CD4-positive, alpha-beta memory T cell (primary cell): Measurements from ENCODE around the gene ATP8A2. TPM values are rescaled to one million over a fixed set of nuclear protein-coding genes. Genes with fewer than 3 reads are reported as not detected.
"Not testable (repeated sequence)": the region's sequence is repeated elsewhere in the genome, so short reads cannot be mapped to it uniquely, and the experiment has no call there.

Experiments used
- CTCF ChIA-PET: fragments of 350-600 bp; sonication (Branson Sonifier 250); formaldehyde crosslinking; loops from one replicate; lab custom pipeline; 2021; ENCODE audit warnings: inconsistent platforms; ENCODE audit not compliant: partially characterized antibody; lab: Charles Lee
- POLR2A ChIA-PET: fragments of 350-600 bp; sonication (Branson Sonifier 250); formaldehyde crosslinking; loops from one replicate; lab custom pipeline; 2021; ENCODE audit not compliant: partially characterized antibody; lab: Charles Lee
- DNase-seq, 5 donors: peaks; one replicate each; pipeline versions ENCODE4 v3.0.0 to v3.0.0-alpha.2; 2020 to 2022; ENCODE audit warnings: mixed read lengths in 1 of 5
- H3K27ac ChIP-seq: one replicate; pipeline ENCODE4 v1.7.0; 2013; ENCODE audit warnings: low read depth, low read length
- H3K27me3 ChIP-seq: 2 replicates; pipeline ENCODE4 v1.7.0; 2013; ENCODE audit warnings: mild to moderate bottlenecking, low read length, moderate library complexity; ENCODE audit not compliant: insufficient read depth
- H3K36me3 ChIP-seq: 2 replicates; pipeline ENCODE4 v1.7.0; 2013; ENCODE audit warnings: mild to moderate bottlenecking, low read length, moderate library complexity; ENCODE audit not compliant: insufficient read depth
- H3K4me1 ChIP-seq: 2 replicates; pipeline ENCODE4 v1.7.0; 2013; ENCODE audit warnings: mild to moderate bottlenecking, low read length, moderate library complexity; ENCODE audit not compliant: insufficient read depth
- H3K4me3 ChIP-seq, 2 donors: one replicate each; pipeline ENCODE4 v1.7.0; 2013; ENCODE audit warnings: low read length in 2 of 2, mild to moderate bottlenecking in 1 of 2
- H3K9me3 ChIP-seq, 2 donors: one replicate each; pipeline ENCODE4 v1.7.0; 2013; ENCODE audit warnings: low read length in 2 of 2, control low read depth in 1 of 2; ENCODE audit not compliant: control insufficient read depth in 1 of 2
- H3K27ac Mint-ChIP-seq, 7 donors: one replicate each; pipeline ENCODE4 v1.8.0; 2020 to 2021; ENCODE audit warnings: mixed read lengths in 7 of 7, mild to moderate bottlenecking in 6 of 7, inconsistent platforms in 3 of 7, moderate library complexity in 3 of 7
- H3K27me3 Mint-ChIP-seq, 2 donors: one replicate each; pipeline ENCODE4 v1.8.0; 2020 to 2021; ENCODE audit warnings: mixed read lengths in 2 of 2
- H3K36me3 Mint-ChIP-seq, 2 donors: one replicate each; pipeline ENCODE4 v1.8.0; 2020 to 2021; ENCODE audit warnings: mixed read lengths in 2 of 2, inconsistent platforms in 1 of 2, mild to moderate bottlenecking in 1 of 2
- H3K4me1 Mint-ChIP-seq, 4 donors: one replicate each; pipeline ENCODE4 v1.8.0; 2020 to 2021; ENCODE audit warnings: mixed read lengths in 4 of 4, mild to moderate bottlenecking in 1 of 4
- H3K4me3 Mint-ChIP-seq, 8 donors: one replicate each; pipeline ENCODE4 v1.8.0; 2020 to 2021; ENCODE audit warnings: mixed read lengths in 8 of 8, mild to moderate bottlenecking in 7 of 8, moderate library complexity in 6 of 8, inconsistent platforms in 3 of 8
- H3K9me3 Mint-ChIP-seq, 8 donors: one replicate each; pipeline ENCODE4 v1.8.0; 2020 to 2021; ENCODE audit warnings: mixed read lengths in 8 of 8, mild to moderate bottlenecking in 5 of 8, inconsistent platforms in 3 of 8, moderate library complexity in 1 of 8
- intact Hi-C: fragments of 100-400 bp; cut with micrococcal nuclease; formaldehyde crosslinking; loops from one replicate; pipeline ENCODE4 v1.15.1; 2023
- polyA plus RNA-seq, 2 donors: library from polyadenylated mRNA; unstranded; fragments of 300-500 nt; fragmentation: Illumina TruSeq; gene quantifications; one replicate each; pipeline ENCODE4 v1.2.3, GENCODE V29; 2021
- total RNA-seq, 2 experiments: library from RNA; stranded (reverse); gene quantifications; one replicate each; pipeline ENCODE4 v1.2.3, GENCODE V29; 2021

The ATP8A2 gene
- total and polyA plus RNA-seq, 4 experiments from 2014 or later = 0.36 to 0.93 (median 0.67) TPM

- Mint-ChIP-seq H3K27ac (no peak overlapping the region), H3K4me3 (no peak overlapping the region), H3K36me3 (no peaks in the 10 kb centered on the region), H3K9me3 (no peaks in the 10 kb centered on the region), H3K27me3 (peaks cover 4 to 11% of the 10 kb centered on the region in 2 donors), H3K4me1 (no peaks in the 10 kb centered on the region)
- Histone ChIP-seq H3K27me3 (no peaks in the 10 kb centered on the region), H3K36me3 (no peaks in the 10 kb centered on the region), H3K27ac (no peak overlapping the region), H3K4me1 (no peaks in the 10 kb centered on the region), H3K9me3 (no peaks in the 10 kb centered on the region), H3K4me3 (no peak overlapping the region)
- ChIA-PET CTCF (interaction anchor here (1.1 to 1.5 kb wide), 2 partner anchors 12 to 14 kb away, joined by 3 read pairs; no protein-coding TSS in a partner anchor), POLR2A (interaction anchor here (0.8 kb wide), 1 partner anchor 31 kb away, joined by 3 read pairs; no protein-coding TSS in a partner anchor)
- DNase-seq = no peak
- intact Hi-C loops = no loop called here
Measured at GRCh38 chr13:25502031-25502430, 130.3 kb downstream of the ATP8A2 start.

- intact Hi-C loops = no loop called here
- Mint-ChIP-seq H3K4me3 (no peak overlapping the region), H3K27ac (no peak overlapping the region), H3K9me3 (no peaks in the 10 kb centered on the region), H3K27me3 (peaks cover 4 to 11% of the 10 kb centered on the region in 2 donors), H3K4me1 (no peaks in the 10 kb centered on the region), H3K36me3 (no peaks in the 10 kb centered on the region)
- CTCF ChIA-PET = interaction anchor here (1.1 to 1.5 kb wide), 2 partner anchors 12 to 13 kb away, joined by 3 read pairs; no protein-coding TSS in a partner anchor
- no peak overlapping the region for H3K4me3 ChIP-seq
- no peaks in the 10 kb centered on the region for H3K9me3 ChIP-seq
- no peaks in the 10 kb centered on the region for H3K36me3 ChIP-seq
- H3K27ac ChIP-seq = no peak overlapping the region
- no peaks in the 10 kb centered on the region for H3K27me3 ChIP-seq
- POLR2A ChIA-PET = interaction anchor here (0.8 kb wide), 1 partner anchor 30 kb away, joined by 3 read pairs; no protein-coding TSS in a partner anchor
- no peak for DNase-seq
- no peaks in the 10 kb centered on the region for H3K4me1 ChIP-seq
Measured at GRCh38 chr13:25502551-25502950, 130.8 kb downstream of the ATP8A2 start.

GRCh38 chr13:25503856-25504255 is 132.1 kb downstream of the ATP8A2 start:
- no peak overlapping the region for H3K4me3 ChIP-seq
- H3K4me1 ChIP-seq = no peaks in the 10 kb centered on the region
- no peaks in the 10 kb centered on the region for H3K9me3 Mint-ChIP-seq
- no peak for DNase-seq
- intact Hi-C loops = no loop called here
- H3K27ac ChIP-seq = no peak overlapping the region
- H3K4me3 Mint-ChIP-seq = no peak overlapping the region
- H3K27me3 ChIP-seq = no peaks in the 10 kb centered on the region
- H3K36me3 Mint-ChIP-seq = no peaks in the 10 kb centered on the region
- CTCF ChIA-PET = no interaction called here
- H3K4me1 Mint-ChIP-seq = no peaks in the 10 kb centered on the region
- no peak overlapping the region for H3K27ac Mint-ChIP-seq
- peaks cover 4 to 11% of the 10 kb centered on the region in 2 donors for H3K27me3 Mint-ChIP-seq
- POLR2A ChIA-PET = no interaction called here
- no peaks in the 10 kb centered on the region for H3K36me3 ChIP-seq
- H3K9me3 ChIP-seq = no peaks in the 10 kb centered on the region

- intact Hi-C loops = no loop called here
- Mint-ChIP-seq H3K4me3 (no peak overlapping the region), H3K27ac (no peak overlapping the region), H3K4me1 (no peaks in the 10 kb centered on the region), H3K27me3 (peaks cover 0 to 2% of the 10 kb centered on the region in 2 donors), H3K9me3 (peaks cover 0 to 12% (median 7%) of the 10 kb centered on the region in 8 donors), H3K36me3 (no peaks in the 10 kb centered on the region)
- H3K27me3 ChIP-seq = no peaks in the 10 kb centered on the region
- ChIA-PET CTCF (no interaction called here), POLR2A (no interaction called here)
- no peaks in the 10 kb centered on the region for H3K4me1 ChIP-seq
- no peak overlapping the region for H3K4me3 ChIP-seq
- no peak overlapping the region for H3K27ac ChIP-seq
- H3K36me3 ChIP-seq = no peaks in the 10 kb centered on the region
- no peaks in the 10 kb centered on the region for H3K9me3 ChIP-seq
- DNase-seq = no peak
Measured at GRCh38 chr13:25507841-25508240, 136.1 kb downstream of the ATP8A2 start.

GRCh38 chr13:25513060-25513459 is 141.3 kb downstream of the ATP8A2 start:
- H3K4me3 Mint-ChIP-seq, H3K4me3 ChIP-seq, DNase-seq, H3K27me3 ChIP-seq, POLR2A ChIA-PET, H3K4me1 ChIP-seq, H3K36me3 Mint-ChIP-seq, H3K27me3 Mint-ChIP-seq, H3K27ac ChIP-seq, CTCF ChIA-PET, intact Hi-C loops, H3K9me3 ChIP-seq, H3K27ac Mint-ChIP-seq, H3K4me1 Mint-ChIP-seq, H3K36me3 ChIP-seq: not testable (repeated sequence)
- H3K9me3 Mint-ChIP-seq = peaks cover 0 to 24% (median 14%) of the 10 kb centered on the region in 8 donors

- DNase-seq = no peak
- H3K27ac ChIP-seq = no peak overlapping the region
- CTCF ChIA-PET = no interaction called here
- peaks cover 3 to 15% (median 10%) of the 10 kb centered on the region in 8 donors for H3K9me3 Mint-ChIP-seq
- H3K36me3 Mint-ChIP-seq = no peaks in the 10 kb centered on the region
- H3K9me3 ChIP-seq = no peaks in the 10 kb centered on the region
- H3K4me3 ChIP-seq = no peak overlapping the region
- H3K27me3 ChIP-seq = no peaks in the 10 kb centered on the region
- H3K4me1 Mint-ChIP-seq = no peaks in the 10 kb centered on the region
- intact Hi-C loops = no loop called here
- H3K27ac Mint-ChIP-seq = no peak overlapping the region
- H3K4me1 ChIP-seq = no peaks in the 10 kb centered on the region
- H3K36me3 ChIP-seq = no peaks in the 10 kb centered on the region
- POLR2A ChIA-PET = no interaction called here
- H3K4me3 Mint-ChIP-seq = no peak overlapping the region
- peaks cover 4 to 6% of the 10 kb centered on the region in 2 donors for H3K27me3 Mint-ChIP-seq
Measured at GRCh38 chr13:25518441-25518840, 146.7 kb downstream of the ATP8A2 start.

GRCh38 chr13:25525884-25526283 is 154.1 kb downstream of the ATP8A2 start:
- intact Hi-C loops = no loop called here
- Histone ChIP-seq H3K4me3 (no peak overlapping the region), H3K9me3 (peaks cover 0 to 3% of the 10 kb centered on the region in 2 donors), H3K27ac (no peak overlapping the region), H3K36me3 (no peaks in the 10 kb centered on the region), H3K27me3 (peaks cover 3% of the 10 kb centered on the region), H3K4me1 (no peaks in the 10 kb centered on the region)
- CTCF ChIA-PET = no interaction called here
- Mint-ChIP-seq H3K4me3 (no peak overlapping the region), H3K36me3 (no peaks in the 10 kb centered on the region), H3K9me3 (peaks cover 4 to 47% (median 22%) of the 10 kb centered on the region in 8 donors), H3K27ac (no peak overlapping the region), H3K27me3 (peaks cover 4 to 20% of the 10 kb centered on the region in 2 donors), H3K4me1 (no peaks in the 10 kb centered on the region)
- no peak for DNase-seq
- POLR2A ChIA-PET = no interaction called here
